CD4-positive, alpha-beta T cell treated with Interleukin-6 for 4 hours (primary cell): Measurements from ENCODE around the gene PPP1R14B.

Experiments used
- DNase-seq: peaks from one replicate; pipeline ENCODE4 v3.0.0-alpha.2; 2020; ENCODE audit warnings: mixed read lengths

The PPP1R14B gene

DNA sequence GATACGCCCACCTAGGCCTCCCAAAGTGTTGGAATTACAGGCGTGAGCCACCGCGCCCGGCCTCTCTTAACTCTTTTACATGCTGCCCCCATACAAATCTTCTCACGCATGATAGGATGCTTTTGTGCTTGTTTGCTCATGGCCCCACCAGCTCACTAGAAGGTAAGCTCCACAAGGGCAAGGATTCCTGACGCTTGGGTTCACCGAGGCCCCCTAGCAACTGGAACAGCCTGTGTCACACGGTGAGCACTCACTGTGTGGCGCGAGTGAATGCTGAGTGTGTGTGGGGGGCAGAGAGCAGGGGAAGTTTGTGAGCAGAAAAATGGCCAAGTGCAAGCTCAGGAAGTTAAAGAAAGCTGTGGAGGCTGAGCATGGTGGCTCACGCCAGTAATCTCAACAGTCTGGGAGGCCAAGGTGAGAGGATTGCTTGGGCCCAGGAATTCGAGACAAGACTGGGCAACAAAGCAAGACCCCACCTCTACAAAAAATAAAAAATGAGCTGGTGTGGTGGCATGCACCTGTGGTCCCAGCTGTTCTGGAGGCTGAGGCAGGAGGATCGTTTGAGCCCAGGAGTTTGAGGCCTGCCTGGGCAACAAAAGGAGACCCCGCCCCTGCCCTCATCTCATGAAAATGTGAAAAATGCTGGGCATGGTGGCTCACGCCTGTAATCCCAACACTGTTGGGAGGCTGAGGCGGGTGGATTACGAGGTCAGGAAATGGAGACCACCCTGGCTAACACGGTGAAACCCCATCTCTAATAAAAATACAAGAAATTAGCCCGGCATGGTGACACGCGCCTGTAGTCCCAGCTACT, 35.4 kb upstream of the PPP1R14B start:
- no peak for DNase-seq

- no peak for DNase-seq
Observed at GRCh38 chr11:64278576-64279190, 31.9 kb upstream of the PPP1R14B start.

DNA sequence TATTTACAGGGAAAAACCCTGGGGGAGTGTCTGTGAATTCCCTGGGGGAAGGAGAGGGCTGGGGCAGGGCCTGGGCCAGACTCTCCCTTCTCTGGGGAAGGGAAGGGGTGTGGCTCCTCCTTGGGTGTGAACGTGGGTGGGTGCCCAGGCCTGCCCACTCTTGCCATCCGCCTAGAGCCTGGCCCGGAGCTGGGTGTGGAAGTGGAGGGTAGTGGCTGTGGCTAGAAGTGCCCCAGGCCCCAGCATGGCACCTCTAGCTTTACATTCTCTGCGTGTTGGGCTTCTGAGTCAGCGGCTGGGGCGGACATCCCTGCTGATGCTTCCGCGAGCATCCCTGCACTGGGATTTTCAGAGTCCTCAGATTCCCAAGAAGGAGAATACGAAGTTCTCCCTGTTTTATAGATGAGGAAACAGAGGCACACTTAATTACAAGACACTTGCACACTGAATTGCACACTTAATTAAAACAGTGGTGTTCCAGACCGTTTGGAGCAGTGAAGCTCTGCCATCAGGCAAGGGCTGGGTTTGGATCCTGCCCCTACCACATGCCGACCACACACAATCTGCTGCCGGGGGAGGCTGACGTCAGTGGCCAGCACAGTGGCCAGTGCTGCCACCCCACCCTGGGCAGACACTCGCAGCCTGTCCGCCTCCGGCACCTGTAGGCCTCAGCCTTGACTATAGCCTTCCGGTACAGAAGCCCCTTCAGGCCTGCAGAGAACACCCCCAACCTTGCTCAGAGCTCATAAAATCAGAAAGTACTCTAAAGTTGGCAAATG, 30.1 kb upstream of the PPP1R14B start:
- no peak for DNase-seq

DNA sequence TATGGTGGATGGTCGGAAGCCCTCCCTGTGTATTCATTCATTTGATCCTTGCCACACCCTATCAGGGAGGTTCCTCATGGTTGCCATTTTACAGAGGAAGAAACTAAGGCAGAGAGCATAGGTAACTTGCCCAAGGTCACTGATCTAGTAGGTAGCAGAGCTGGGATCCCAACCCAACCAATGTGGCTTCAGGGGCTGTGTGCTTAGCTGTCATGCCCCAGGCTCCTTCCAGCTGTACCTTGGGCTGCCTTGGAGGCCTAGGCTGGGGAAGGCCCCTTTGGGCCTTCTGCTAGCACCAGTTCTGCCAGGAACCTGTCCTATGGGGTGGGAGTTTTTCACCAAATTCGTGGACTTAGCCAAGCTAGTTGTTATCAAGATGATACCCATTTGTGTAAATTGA, 29.1 kb upstream of the PPP1R14B start:
- DNase-seq, result no peak

DNA sequence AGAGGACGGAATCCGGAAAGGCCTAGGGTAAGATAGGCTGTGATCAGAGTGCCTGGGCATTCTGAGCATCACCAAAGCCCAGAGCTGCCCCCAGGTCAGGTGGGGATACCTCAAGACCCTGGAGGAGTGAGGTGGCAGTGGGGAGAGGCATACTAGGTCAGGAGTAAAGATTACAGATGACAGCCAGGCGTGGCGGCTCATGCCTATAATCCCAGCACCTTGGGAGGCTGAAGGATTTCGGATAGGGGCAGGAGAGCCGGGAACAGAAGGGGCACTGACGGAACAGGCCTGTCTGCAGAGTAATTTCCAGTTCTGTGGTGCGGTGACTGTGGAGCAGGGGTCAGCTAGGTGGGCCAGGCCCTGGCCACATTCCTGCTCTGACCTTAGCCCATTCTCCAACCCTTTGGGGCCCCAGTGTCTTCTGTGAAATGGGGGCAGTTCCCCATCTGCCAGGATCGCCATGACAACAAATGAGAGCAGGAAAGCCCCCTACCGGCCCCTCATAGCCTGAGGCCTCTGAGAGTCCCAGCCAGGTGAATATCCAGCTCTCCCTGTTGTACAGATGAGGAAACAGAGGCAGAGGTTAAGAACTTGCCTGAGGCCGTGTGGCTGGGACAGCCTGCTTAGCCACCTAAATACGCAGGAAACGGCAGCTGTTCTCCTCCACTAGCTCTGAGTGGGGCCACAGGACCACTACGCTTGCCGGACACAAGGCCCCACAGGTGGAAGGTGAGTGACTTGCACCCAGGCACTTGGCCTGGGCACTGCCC, 28.5 kb upstream of the PPP1R14B start:
- no peak for DNase-seq

DNA sequence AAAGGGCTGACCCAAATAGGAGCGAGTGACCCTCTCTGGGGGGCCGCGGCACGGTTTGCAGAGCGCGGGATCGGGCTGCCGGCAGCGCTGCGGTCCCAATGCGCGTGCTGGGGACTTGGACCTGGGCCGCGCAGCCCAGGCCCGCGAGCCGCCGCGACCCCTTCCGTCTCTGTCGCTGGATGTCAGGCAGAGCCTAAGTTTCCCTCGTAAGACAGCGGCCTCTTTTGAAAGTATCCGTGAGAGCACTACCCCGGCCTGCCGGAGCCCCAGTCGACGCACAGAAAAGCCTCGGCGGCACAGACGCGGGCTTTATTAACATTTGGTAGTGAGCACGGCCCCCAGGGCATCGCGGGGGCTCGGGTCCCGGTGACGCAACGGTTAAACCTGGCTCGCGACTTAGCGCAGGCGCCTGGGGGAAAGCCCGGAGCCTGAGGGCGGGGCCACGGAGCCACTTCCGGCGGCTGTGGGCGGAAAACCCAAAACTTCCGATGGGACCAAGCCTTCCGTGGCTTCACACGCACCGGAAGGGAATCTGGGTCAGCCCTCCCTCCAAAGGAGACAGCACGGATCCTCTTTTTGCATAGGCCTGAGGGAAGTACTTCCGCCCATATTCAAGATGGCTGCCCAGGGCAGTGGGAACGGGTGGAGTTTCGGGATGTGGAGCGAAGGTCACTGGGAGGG, 22.9 kb upstream of the PPP1R14B start:
- peak; percentile 98 for DNase-seq

DNA sequence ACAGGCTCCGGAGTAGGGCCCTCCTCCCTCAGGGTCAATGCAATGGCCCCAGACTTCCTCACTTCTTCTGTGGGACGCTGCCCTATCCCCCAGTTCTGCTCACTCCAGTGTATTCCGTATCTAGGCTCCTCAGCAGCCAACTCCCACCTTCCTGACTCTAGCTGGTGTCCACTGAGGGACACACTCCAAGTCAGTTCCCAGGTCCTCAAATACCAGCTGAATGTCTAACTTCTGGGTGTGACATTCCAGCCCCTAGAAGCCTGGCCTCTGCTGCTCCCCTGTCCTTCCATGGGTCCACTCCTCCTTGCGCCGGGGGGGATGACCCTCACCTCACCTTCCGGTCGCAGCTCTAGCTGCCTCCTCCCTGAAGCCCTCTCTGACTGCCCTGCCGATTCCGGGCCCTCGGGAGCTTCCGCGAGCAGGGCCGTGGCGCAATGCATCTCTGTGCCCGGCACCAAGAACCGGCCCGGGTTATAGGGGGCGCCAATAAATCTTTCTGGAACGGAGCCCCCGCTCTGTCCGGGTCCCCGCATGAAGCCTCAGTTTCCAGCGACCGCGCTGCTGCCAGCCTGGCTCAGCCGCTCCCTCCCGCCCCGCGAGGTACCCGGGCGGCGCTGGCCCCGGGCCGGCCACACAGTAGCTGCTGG, 22.3 kb upstream of the PPP1R14B start:
- peak; percentile 48 for DNase-seq

DNA sequence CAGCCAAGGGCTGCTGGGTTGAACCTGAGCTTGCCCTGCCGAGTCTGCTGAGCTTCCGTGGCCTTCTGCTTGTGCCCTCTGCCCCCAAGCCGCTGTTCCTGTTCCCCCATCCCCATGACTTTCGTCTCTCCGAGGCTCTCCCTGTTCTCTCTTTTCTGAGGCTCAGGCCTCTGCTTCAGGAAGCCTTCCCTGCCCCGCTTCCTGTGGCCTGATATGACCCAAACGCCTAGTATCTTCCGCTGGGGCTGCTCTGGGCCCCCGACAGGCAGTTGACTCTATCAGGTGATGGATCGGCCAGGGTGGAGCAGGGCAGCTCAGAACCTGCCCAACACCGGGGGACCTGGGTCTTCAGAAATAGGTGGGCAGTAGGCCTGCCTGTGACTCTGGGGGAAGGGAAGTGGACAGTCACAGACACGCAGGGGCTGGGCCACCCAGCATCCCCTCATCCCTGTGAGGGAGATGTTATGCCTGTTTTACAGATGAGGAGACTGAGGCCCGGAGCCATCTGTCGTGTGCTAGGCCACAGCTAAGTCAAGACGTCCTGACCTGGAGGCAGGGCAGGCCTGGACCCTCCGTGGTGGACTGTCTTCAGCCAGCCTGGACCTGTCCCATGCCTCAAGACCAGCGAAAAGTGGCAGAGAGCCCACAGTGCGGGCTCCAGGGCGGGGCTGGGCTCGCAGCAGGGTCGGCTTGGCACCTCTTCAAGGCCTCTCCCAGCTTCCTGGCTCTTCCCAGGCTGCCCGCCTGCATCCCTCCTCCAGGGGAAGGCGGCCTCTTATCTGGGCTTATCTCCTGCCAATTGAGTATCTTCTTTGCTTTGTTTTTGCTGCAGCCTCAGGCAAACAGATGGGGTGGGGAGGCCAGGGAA, 21.5 kb upstream of the PPP1R14B start:
- no peak for DNase-seq

DNA sequence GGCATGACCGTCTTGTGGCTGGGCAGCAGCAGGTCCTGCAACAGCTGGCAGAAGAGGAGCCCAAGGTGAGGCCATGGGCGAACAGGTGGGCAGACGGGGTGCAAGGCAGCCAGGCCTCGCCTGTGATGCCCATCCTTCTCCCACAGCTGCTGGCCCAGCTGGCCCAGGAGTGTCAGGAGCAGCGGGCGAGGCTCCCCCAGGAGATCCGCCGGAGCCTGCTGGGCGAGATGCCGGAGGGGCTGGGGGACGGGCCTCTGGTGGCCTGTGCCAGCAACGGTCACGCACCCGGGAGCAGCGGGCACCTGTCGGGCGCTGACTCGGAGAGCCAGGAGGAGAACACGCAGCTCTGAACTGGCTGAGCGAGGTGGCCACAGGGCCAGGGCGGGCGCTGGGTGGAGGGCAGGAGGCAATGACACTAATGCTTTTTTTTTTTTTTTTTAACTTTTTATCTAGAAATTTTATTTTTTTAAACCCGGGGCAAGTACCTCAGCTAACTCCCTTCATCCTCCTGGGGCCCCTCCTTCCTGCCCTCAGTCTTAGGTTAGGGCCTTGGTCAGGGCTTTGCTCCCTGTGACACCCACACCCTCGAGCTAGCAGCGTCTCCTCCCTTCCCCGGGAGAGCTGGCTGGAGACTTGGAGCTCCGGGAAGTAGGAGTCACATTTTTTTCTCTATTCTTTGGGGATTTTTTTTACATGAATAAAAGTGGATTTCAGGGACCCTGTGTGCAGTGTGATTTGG, 20.6 kb upstream of the PPP1R14B start:
- DNase-seq, result no peak

GRCh38 chr11:64266339-64266738, 19.6 kb upstream of the PPP1R14B start:
- DNase-seq, result no peak

DNA sequence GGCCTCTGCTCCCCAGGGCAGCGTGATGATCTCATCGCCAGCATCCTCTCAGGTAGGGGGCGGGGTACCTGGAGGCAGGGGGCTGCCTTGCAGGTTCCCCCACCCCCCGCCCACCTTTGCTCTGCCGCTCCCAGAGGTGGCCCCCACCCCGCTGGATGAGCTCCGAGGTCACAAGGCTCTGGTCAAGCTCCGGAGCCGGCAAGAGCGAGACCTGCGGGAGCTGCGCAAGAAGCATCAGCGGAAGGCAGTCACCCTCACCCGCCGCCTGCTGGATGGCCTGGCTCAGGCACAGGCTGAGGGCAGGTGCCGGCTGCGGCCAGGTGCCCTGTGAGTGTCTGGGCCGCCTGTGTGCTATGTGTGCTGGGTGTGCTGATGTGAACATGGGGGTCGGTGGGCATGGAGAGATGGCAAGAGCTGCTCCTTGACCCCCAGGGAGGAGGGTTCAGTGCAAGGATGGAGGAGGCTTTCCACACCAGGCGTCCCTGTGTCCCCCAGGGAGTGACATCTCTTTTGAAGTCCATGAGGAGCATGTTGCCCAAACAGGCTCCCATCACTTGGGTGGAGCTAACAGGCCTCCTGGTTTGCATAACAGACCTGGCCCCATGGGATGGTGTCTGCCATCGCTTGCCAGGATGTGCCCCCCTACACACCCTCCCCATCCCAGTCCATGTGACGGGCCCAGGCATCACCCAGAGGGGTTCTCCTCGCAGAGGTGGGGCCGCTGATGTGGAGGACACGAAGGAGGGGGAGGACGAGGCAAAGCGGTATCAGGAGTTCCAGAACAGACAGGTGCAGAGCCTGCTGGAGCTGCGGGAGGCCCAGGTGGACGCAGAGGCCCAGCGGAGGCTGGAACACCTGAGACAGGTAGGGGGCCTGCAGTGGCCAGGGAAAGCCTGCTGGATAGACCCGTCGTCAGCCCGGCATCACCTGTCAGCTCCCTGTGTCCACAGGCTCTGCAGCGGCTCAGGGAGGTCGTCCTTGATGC, 18.7 kb upstream of the PPP1R14B start:
- DNase-seq, result no peak

GRCh38 chr11:64264371-64264852, 17.7 kb upstream of the PPP1R14B start:
- no peak for DNase-seq

- DNase-seq, result no peak
Observed at GRCh38 chr11:64263947-64264317, 17.2 kb upstream of the PPP1R14B start.

- no peak for DNase-seq
Observed at GRCh38 chr11:64263021-64263946, 16.5 kb upstream of the PPP1R14B start.

DNA sequence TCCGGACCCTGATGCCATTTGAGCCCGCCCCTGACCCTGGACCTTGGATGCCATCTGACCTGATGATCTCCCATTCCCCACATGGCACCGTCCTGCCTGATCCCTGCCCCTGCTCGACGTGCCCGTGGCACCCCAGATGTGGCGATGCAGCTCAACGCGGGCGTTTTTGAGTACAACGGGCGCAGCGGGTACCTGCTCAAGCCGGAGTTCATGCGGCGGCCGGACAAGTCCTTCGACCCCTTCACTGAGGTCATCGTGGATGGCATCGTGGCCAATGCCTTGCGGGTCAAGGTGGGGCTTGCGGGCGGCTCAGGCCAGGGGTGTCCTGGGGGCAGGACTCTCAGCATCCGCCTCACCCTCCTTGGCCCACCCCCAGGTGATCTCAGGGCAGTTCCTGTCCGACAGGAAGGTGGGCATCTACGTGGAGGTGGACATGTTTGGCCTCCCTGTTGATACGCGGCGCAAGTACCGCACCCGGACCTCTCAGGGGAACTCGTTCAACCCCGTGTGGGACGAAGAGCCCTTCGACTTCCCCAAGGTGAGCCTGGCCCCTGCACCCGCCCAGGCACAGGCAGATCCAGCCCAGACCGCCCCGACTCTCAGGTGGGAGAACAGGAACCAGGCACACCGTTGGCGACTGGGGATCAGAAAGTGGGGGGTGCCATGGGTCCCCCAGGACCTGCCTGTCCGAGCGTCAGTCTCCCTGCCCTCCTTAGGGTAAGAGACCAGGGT, 15.7 kb upstream of the PPP1R14B start:
- no peak for DNase-seq

DNA sequence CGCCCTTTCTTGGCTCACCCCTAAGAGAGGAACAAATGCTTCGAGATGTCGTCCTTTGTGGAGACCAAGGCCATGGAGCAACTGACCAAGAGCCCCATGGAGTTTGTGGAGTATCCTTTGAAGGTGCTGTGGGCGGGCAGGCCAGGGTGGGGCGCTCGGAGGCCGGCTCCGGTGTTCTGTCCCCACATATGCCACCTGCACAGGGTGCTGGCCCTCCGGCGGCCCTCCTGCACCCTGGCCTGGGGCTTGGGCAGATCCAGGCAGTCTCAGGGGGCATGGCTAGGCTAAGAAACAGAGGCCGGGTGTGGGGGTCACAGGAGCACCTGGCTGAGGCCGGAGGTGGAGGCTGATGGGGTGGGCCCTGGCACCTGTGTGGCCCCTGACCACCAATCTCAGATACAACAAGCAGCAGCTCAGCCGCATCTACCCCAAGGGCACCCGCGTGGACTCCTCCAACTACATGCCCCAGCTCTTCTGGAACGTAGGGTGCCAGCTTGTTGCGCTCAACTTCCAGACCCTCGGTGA, 14.9 kb upstream of the PPP1R14B start:
- no peak for DNase-seq
